Left ventricle myocardium superior (tissue), 1 donor: Measurements from ENCODE around the gene FTO. TPM values are rescaled to one million over a fixed set of nuclear protein-coding genes. Genes with fewer than 3 reads are reported as not detected.

Source experiments
- ATAC-seq: fragments of 200-7000 bp; cut with Tn5 transposase; one replicate; pipeline ENCODE4 v1.9.1; 2020; ENCODE audit warnings: mild to moderate bottlenecking, moderate library complexity
- DNase-seq: peaks from one replicate; pipeline ENCODE4 v3.0.0-alpha.2; 2020
- intact Hi-C: fragments of 100-400 bp; cut with micrococcal nuclease; formaldehyde crosslinking; loops from one replicate; pipeline ENCODE4 v1.11.0; 2022
- total RNA-seq: library from RNA; stranded (reverse); fragmentation: NEBNext Ultra II Directional; extraction: Animal tissue kit (Norgen Biotek cat#: 25700); gene quantifications from one replicate; pipeline ENCODE4 v1.2.1, GENCODE V29; 2021
- donor health status: DM: no; HTN: yes; CAD: no; lungs with severe emphysema.

The FTO gene
- total RNA-seq, 1 donor from 2014 or later = 71.8 TPM

GRCh38 chr16:54143934-54144571, 440.1 kb downstream of the FTO start:
- intact Hi-C loops = no loop called here
- ATAC-seq = no peak
- no peak for DNase-seq

- intact Hi-C loops = no loop called here
- DNase-seq = no peak
- no peak for ATAC-seq
Measured at GRCh38 chr16:54144572-54144947, 440.6 kb downstream of the FTO start.

- DNase-seq = no peak
- intact Hi-C loops = no loop called here
- ATAC-seq = no peak
Measured at GRCh38 chr16:54145881-54146280, 441.9 kb downstream of the FTO start.

- DNase-seq = no peak
- no peak for ATAC-seq
- intact Hi-C loops = no loop called here
Measured at GRCh38 chr16:54148974-54149373, 445.0 kb downstream of the FTO start.

GRCh38 chr16:54150861-54151260, 446.9 kb downstream of the FTO start:
- intact Hi-C loops = no loop called here
- ATAC-seq = no peak
- DNase-seq = no peak

- no peak for DNase-seq
- no peak for ATAC-seq
- intact Hi-C loops = no loop called here
Measured at GRCh38 chr16:54152362-54153239, 448.6 kb downstream of the FTO start.

- no peak for ATAC-seq
Measured at GRCh38 chr16:54153240-54153934, 449.4 kb downstream of the FTO start.

GRCh38 chr16:54156349-54156748, 452.4 kb downstream of the FTO start:
- ATAC-seq = no peak
- no peak for DNase-seq
- intact Hi-C loops = no loop called here

More at GRCh38 chr16:54153240-54153934, 449.4 kb downstream of the FTO start:
- intact Hi-C loops = no loop called here
- no peak for DNase-seq

- ATAC-seq = no peak
- DNase-seq = no peak
- intact Hi-C loops = no loop called here
Measured at GRCh38 chr16:54158986-54159385, 455.0 kb downstream of the FTO start.

- intact Hi-C loops = no loop called here
- DNase-seq (no peak), ATAC-seq (no peak)
Measured at GRCh38 chr16:54159490-54160080, 455.6 kb downstream of the FTO start.

GRCh38 chr16:54160252-54160860, 456.4 kb downstream of the FTO start:
- ATAC-seq (no peak), DNase-seq (no peak)
- intact Hi-C loops = no loop called here

- no peak for ATAC-seq
- intact Hi-C loops = no loop called here
- DNase-seq = no peak
Measured at GRCh38 chr16:54160939-54161897, 457.3 kb downstream of the FTO start.

- ATAC-seq (no peak), DNase-seq (no peak)
- intact Hi-C loops = no loop called here
Measured at GRCh38 chr16:54163197-54163843, 459.4 kb downstream of the FTO start.

GRCh38 chr16:54164789-54165173, 460.8 kb downstream of the FTO start:
- intact Hi-C loops = no loop called here
- ATAC-seq (no peak), DNase-seq (no peak)

GRCh38 chr16:54165174-54165911, 461.4 kb downstream of the FTO start:
- intact Hi-C loops = no loop called here
- DNase-seq = no peak
- no peak for ATAC-seq

GRCh38 chr16:54165912-54166865, 462.2 kb downstream of the FTO start:
- intact Hi-C loops = no loop called here
- ATAC-seq (no peak), DNase-seq (no peak)
